ES-I3 (cell line): ENCODE data around the gene ITGB3BP.
"Not testable (repeated sequence)": the region's sequence is repeated elsewhere in the genome, so short reads cannot be mapped to it uniquely, and the experiment has no call there.

Experiments used
- H3K36me3 ChIP-seq: 2 replicates; pipeline ENCODE4 v1.6.1; 2013; ENCODE audit warnings: mild to moderate bottlenecking, low read length, control low read depth, moderate library complexity; ENCODE audit not compliant: insufficient read depth
- H3K4me1 ChIP-seq: 2 replicates; pipeline ENCODE4 v1.6.1; 2013; ENCODE audit warnings: mild to moderate bottlenecking, control low read depth, low read length; ENCODE audit not compliant: insufficient read depth
- H3K9ac ChIP-seq: 2 replicates; pipeline ENCODE4 v1.6.1; 2013; ENCODE audit warnings: low read depth, mild to moderate bottlenecking, low read length, moderate library complexity
- H3K9me3 ChIP-seq: 2 replicates; pipeline ENCODE4 v1.6.1; 2013; ENCODE audit warnings: mild to moderate bottlenecking, low read length, moderate library complexity; ENCODE audit not compliant: control insufficient read depth, insufficient read depth

Gene ITGB3BP

DNA sequence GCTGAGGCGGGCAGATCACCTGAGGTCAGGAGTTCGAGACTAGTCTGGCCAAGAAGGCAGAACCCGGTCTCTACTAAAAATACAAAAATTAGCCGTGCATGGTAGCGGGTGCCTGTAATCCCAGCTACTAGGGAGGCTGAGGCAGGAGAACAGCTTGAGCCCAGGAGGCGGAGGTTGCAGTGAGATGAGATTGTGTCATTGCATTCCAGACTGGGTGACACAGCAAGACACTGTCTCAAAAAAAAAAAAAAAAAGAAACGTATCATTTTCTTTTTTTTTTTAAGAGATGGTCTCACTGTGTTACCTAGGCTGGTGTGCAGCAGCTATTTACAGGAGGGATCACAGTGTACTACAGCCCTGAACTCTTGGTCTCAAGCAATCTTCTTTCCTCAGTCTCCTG lies 47.3 kb downstream of the ITGB3BP start:
- peaks cover 3% of the 10 kb centered on the region; the same call in 1 of the 2 replicates for H3K36me3 ChIP-seq
- no peak overlapping the region for H3K9ac ChIP-seq
- H3K4me1 ChIP-seq: no peaks in the 10 kb centered on the region
- peaks cover 2% of the 10 kb centered on the region; the same call in 1 of the 2 replicates for H3K9me3 ChIP-seq

DNA sequence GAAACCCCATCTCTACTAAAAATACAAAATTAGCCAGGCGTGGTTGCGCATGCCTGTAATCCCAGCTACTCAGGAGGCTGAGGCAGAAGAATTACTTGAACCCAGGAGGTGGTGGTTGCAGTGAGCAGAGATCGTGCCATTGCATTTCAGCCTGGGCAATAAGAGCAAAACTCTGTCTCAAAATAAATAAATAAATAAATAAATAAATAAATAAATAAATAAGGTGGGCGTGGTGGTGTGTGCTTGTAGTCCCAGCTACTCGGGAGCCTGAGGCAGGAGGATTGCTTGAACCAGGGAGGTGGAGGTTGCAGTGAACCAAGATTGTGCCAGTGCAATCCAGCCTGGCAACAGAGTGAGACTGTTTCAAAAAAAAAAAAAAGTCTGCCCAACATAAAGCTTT lies 54.3 kb downstream of the ITGB3BP start:
- H3K4me1 ChIP-seq, H3K9me3 ChIP-seq, H3K9ac ChIP-seq, H3K36me3 ChIP-seq: not testable (repeated sequence)

GRCh38 chr1:63466759-63467158 lies 56.3 kb downstream of the ITGB3BP start:
- Histone ChIP-seq H3K4me1 (no peaks in the 10 kb centered on the region), H3K9me3 (peaks cover 8% of the 10 kb centered on the region; the same call in 1 of the 2 replicates), H3K9ac (no peak overlapping the region), H3K36me3 (no peaks in the 10 kb centered on the region; the same call in 1 of the 2 replicates)

DNA sequence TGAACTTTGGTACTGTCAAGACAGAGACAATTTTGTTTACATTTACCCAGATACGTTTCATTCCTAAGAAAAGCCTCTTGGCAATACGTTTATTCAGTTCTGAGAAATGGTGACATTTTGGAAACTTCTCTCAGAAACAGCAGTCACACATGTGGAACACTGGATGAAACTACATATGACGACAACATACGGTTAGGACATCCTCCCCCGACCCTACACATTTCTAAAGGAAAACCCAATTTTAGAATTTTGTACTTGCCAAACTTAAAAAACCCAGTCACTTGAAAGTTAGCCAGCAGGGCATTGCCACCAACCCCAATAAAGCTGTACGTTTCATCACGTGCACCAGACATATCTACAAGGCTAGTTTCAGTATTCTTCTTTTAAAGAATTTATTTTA lies 56.8 kb downstream of the ITGB3BP start:
- no peaks in the 10 kb centered on the region for H3K4me1 ChIP-seq
- peaks cover 8% of the 10 kb centered on the region; the same call in 1 of the 2 replicates for H3K9me3 ChIP-seq
- no peak overlapping the region for H3K9ac ChIP-seq
- no peaks in the 10 kb centered on the region; the same call in 1 of the 2 replicates for H3K36me3 ChIP-seq

DNA sequence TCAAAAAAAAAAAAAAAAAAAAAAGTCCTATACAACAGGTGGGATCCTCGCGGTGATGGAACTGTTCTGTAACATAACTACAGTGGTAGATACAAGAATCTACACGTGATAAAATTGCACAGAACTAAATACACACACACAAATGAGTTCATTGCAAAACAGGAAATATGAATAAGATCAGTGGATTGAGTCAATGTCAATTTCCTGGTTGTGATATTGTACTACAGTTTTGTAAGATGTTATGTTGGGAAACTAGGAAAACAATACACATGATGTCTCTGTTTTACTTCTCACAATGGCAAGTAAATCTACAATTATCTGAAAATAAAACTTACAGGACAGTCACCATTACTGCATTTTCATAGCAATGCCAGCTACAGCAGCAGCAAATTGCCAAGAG lies 59.8 kb downstream of the ITGB3BP start:
- Histone ChIP-seq H3K9ac (no peak overlapping the region), H3K4me1 (no peaks in the 10 kb centered on the region), H3K36me3 (no peaks in the 10 kb centered on the region), H3K9me3 (peaks cover 6% of the 10 kb centered on the region; the same call in 1 of the 2 replicates)

DNA sequence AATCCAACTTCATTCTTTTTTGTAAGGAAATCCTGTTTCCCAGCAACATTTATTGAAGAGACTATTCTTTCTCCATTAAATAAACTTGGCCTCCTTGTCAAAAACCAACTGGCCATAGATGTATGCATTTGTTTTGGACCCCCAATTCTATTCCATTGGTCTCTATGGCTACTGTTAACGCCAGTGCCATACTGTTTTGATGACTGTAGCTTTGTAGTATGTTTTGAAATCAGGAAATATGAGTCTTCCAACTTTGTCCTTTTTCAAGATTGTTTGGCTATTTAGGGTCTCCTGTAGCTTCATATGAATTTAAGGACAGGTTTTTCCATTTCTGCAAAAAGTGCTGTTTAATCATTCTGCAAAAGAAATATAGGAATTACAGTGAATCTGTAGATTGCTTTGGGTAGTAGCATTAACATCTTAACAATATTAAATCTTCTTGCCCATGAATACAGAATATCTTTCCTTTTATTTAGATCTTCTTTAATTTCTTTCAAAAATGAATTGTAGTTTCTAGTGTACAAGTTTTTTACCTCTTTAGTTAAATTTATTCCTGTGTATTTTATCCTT lies 61.3 kb downstream of the ITGB3BP start:
- Histone ChIP-seq H3K36me3 (no peaks in the 10 kb centered on the region), H3K9ac (no peak overlapping the region), H3K9me3 (peaks cover 6% of the 10 kb centered on the region; the same call in 1 of the 2 replicates), H3K4me1 (no peaks in the 10 kb centered on the region)

GRCh38 chr1:63458750-63459149 lies 64.3 kb downstream of the ITGB3BP start:
- H3K9me3 ChIP-seq: peaks cover 6% of the 10 kb centered on the region; the same call in 1 of the 2 replicates
- H3K9ac ChIP-seq: no peak overlapping the region
- H3K4me1 ChIP-seq: no peaks in the 10 kb centered on the region
- no peaks in the 10 kb centered on the region for H3K36me3 ChIP-seq

- Histone ChIP-seq H3K9me3 (no peaks in the 10 kb centered on the region; the same call in 1 of the 2 replicates), H3K9ac (no peak overlapping the region), H3K36me3 (no peaks in the 10 kb centered on the region), H3K4me1 (no peaks in the 10 kb centered on the region)
Measured at GRCh38 chr1:63454269-63454668, 68.8 kb downstream of the ITGB3BP start.

DNA sequence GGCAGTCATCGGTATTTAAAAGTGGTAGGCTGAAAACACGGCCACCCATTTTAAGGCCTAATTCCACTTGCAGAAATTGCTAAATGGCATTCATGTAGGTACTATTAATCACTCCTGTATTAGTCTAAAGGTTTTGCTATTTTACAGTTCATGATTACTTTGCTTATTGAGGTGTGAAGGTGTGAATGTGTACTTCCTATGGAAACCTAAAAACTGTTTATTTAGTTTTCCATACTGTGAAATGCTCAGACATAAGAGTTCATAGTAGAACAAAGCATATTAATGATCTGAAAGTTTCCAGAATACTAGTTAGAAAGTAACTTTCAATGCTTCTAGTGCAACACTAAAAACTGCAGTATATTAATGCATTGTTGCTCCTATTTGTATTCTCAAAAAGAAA lies 69.8 kb downstream of the ITGB3BP start:
- H3K4me1 ChIP-seq: no peaks in the 10 kb centered on the region
- H3K9ac ChIP-seq: no peak overlapping the region
- H3K9me3 ChIP-seq: no peaks in the 10 kb centered on the region; the same call in 1 of the 2 replicates
- H3K36me3 ChIP-seq: no peaks in the 10 kb centered on the region

DNA sequence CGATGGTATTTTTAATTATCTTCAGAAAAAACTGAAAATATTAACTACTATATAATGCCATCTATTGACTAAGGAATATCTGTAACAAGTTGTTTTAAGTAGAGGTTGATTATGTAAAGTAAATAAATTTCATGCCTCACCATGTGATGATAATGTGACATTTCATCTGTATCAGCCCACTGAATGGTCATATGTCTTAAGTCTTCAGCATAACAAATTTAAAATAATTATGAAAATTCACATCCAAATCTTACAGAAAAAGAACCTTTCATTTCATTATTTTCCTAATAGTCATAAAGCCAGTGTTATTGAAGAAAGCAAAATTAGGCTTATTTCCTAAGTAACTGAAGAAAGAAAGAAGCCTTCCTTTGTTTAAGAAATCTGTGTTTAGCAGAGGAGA lies 72.6 kb downstream of the ITGB3BP start:
- Histone ChIP-seq H3K36me3 (no peaks in the 10 kb centered on the region), H3K9ac (no peak overlapping the region), H3K4me1 (no peaks in the 10 kb centered on the region), H3K9me3 (no peaks in the 10 kb centered on the region; the same call in 1 of the 2 replicates)

DNA sequence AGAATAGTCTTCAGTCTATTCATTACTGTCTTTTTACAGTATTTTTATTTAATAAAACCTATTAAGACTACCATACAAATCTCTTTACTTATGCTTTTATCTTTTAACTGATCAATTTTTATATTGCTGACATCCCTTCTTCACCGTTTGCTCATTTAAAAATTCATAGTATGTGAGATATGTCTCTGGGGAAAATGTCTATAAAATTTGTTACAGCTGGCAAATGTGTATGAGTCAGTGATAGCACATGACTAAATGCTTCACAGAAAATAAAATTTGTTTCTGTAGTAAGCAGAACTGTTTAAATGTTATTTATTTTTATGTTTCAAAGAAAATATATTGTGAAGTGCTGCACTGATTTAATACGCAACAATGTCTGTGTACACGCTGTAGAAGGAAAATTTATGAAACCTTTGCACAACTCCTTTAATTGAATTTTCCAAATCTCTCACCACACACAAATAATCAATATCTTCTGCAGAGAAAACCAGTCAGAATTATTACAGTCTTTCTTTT lies 74.2 kb downstream of the ITGB3BP start:
- Histone ChIP-seq H3K36me3 (no peaks in the 10 kb centered on the region), H3K9ac (no peak overlapping the region), H3K4me1 (no peaks in the 10 kb centered on the region), H3K9me3 (no peaks in the 10 kb centered on the region; the same call in 1 of the 2 replicates)

GRCh38 chr1:63442141-63442475 lies 80.9 kb downstream of the ITGB3BP start:
- no peak overlapping the region for H3K9ac ChIP-seq
- H3K36me3 ChIP-seq: no peaks in the 10 kb centered on the region
- H3K9me3 ChIP-seq: no peaks in the 10 kb centered on the region
- H3K4me1 ChIP-seq: peaks cover 4% of the 10 kb centered on the region; the same call in 1 of the 2 replicates

- Histone ChIP-seq H3K9ac (no peak overlapping the region), H3K4me1 (no peaks in the 10 kb centered on the region), H3K9me3 (peaks cover 5% of the 10 kb centered on the region; the same call in 1 of the 2 replicates), H3K36me3 (no peaks in the 10 kb centered on the region; the same call in 1 of the 2 replicates)
Measured at GRCh38 chr1:63435161-63435560, 87.9 kb downstream of the ITGB3BP start.

- no peak overlapping the region for H3K9ac ChIP-seq
- H3K4me1 ChIP-seq: no peaks in the 10 kb centered on the region
- H3K36me3 ChIP-seq: no peaks in the 10 kb centered on the region
- H3K9me3 ChIP-seq: peaks cover 5% of the 10 kb centered on the region; the same call in 1 of the 2 replicates
Measured at GRCh38 chr1:63429281-63429680, 93.7 kb downstream of the ITGB3BP start.

- no peak overlapping the region for H3K9ac ChIP-seq
Measured at GRCh38 chr1:63428815-63429214, 94.2 kb downstream of the ITGB3BP start.

More at GRCh38 chr1:63428815-63429214, 94.2 kb downstream of the ITGB3BP start:
- Histone ChIP-seq H3K36me3 (no peaks in the 10 kb centered on the region), H3K4me1 (no peaks in the 10 kb centered on the region), H3K9me3 (peaks cover 5% of the 10 kb centered on the region; the same call in 1 of the 2 replicates)
